A172 (cell line): ENCODE data around the gene RNF133. TPM values are rescaled to one million over a fixed set of nuclear protein-coding genes. Genes with fewer than 3 reads are reported as not detected.

Experiments used
- DNase-seq: peaks from one replicate; pipeline ENCODE4 v3.0.0-alpha.2; 2015; ENCODE audit warnings: low spot score
- total RNA-seq: library from RNA; depleted of rRNA; stranded (reverse); fragments of >200 nt; shearing (Covaris generic); gene quantifications from 2 replicates; pipeline ENCODE4 v1.2.3, GENCODE V29; 2014; rRNA removed

Gene RNF133
- total RNA-seq, result 0.17 TPM in 1 of 2 replicates, not detected in the other

- DNase-seq, result no peak
Measured at GRCh38 chr7:122699017-122699416, at the start of gene RNF133. Gene RNF133, minus strand, starts transcription at chr7:122699117. Its CDS starts 199 bp downstream, at chr7:122698918.

- no peak for DNase-seq
Measured at GRCh38 chr7:122748195-122748594, 49.3 kb upstream of the RNF133 start.

GRCh38 chr7:122746948-122747347 lies 48.0 kb upstream of the RNF133 start:
- no peak for DNase-seq

GRCh38 chr7:122743211-122743610 lies 44.3 kb upstream of the RNF133 start:
- DNase-seq, result no peak

- DNase-seq, result no peak
Measured at GRCh38 chr7:122738947-122739346, 40.0 kb upstream of the RNF133 start.

GRCh38 chr7:122736183-122736582 lies 37.3 kb upstream of the RNF133 start:
- DNase-seq, result no peak

- no peak for DNase-seq
Measured at GRCh38 chr7:122727759-122728158, 28.8 kb upstream of the RNF133 start.

GRCh38 chr7:122727354-122727753 lies 28.4 kb upstream of the RNF133 start:
- no peak for DNase-seq

- DNase-seq, result no peak
Measured at GRCh38 chr7:122726881-122727280, 28.0 kb upstream of the RNF133 start.

GRCh38 chr7:122724366-122724765 lies 25.4 kb upstream of the RNF133 start:
- no peak for DNase-seq

- DNase-seq, result no peak
Measured at GRCh38 chr7:122719010-122719578, 20.2 kb upstream of the RNF133 start.

- DNase-seq, result no peak
Measured at GRCh38 chr7:122717356-122718089, 18.6 kb upstream of the RNF133 start.

- DNase-seq, result no peak
Measured at GRCh38 chr7:122715183-122715582, 16.3 kb upstream of the RNF133 start.

GRCh38 chr7:122710916-122711315 lies 12.0 kb upstream of the RNF133 start:
- DNase-seq, result no peak

- no peak for DNase-seq
Measured at GRCh38 chr7:122709930-122710646, 11.2 kb upstream of the RNF133 start.

GRCh38 chr7:122706836-122707235 lies 7.9 kb upstream of the RNF133 start:
- no peak for DNase-seq

GRCh38 chr7:122702872-122703510 lies 4.1 kb upstream of the RNF133 start, which contains the start of gene RNF148:
Gene RNF148, minus strand, starts transcription at chr7:122702922. Its CDS starts 172 bp downstream, at chr7:122702750.
- DNase-seq, result no peak

- DNase-seq, result no peak
Measured at GRCh38 chr7:122695816-122696215, 3.1 kb downstream of the RNF133 start.

GRCh38 chr7:122694697-122695096 lies 4.2 kb downstream of the RNF133 start:
- DNase-seq, result no peak

- DNase-seq, result no peak
Measured at GRCh38 chr7:122692769-122693309, 6.1 kb downstream of the RNF133 start.

GRCh38 chr7:122691569-122692235 lies 7.2 kb downstream of the RNF133 start:
- DNase-seq, result no peak
